Skeletal muscle satellite cell (primary cell): ENCODE data around the gene BGLAP.
"Not testable (repeated sequence)": the region's sequence is repeated elsewhere in the genome, so short reads cannot be mapped to it uniquely, and the experiment has no call there.

Experiments used
- H3K27me3 ChIP-seq: 2 replicates; pipeline ENCODE4 v1.7.0; 2013; ENCODE audit warnings: low read length; ENCODE audit not compliant: control insufficient read depth, insufficient read depth
- H3K36me3 ChIP-seq: 2 replicates; pipeline ENCODE4 v1.7.0; 2013; ENCODE audit warnings: mild to moderate bottlenecking, control low read depth, low read length; ENCODE audit not compliant: insufficient read depth
- H3K4me1 ChIP-seq: 2 replicates; pipeline ENCODE4 v1.7.0; 2013; ENCODE audit warnings: low read length; ENCODE audit not compliant: control insufficient read depth, insufficient read depth
- H3K4me2 ChIP-seq: 2 replicates; pipeline ENCODE4 v1.7.0; 2013; ENCODE audit warnings: mild to moderate bottlenecking, low read length
- H3K4me3 ChIP-seq: 2 replicates; pipeline ENCODE4 v1.7.0; 2013; ENCODE audit warnings: low read length
- H3K9ac ChIP-seq: 2 replicates; pipeline ENCODE4 v1.7.0; 2013; ENCODE audit warnings: mild to moderate bottlenecking, low read depth, low read length, moderate library complexity
- H3K9me3 ChIP-seq: replicated peaks from 2 replicates; pipeline ENCODE4 v1.7.0; 2013; ENCODE audit warnings: mild to moderate bottlenecking, control low read depth, low read length

Gene BGLAP

DNA sequence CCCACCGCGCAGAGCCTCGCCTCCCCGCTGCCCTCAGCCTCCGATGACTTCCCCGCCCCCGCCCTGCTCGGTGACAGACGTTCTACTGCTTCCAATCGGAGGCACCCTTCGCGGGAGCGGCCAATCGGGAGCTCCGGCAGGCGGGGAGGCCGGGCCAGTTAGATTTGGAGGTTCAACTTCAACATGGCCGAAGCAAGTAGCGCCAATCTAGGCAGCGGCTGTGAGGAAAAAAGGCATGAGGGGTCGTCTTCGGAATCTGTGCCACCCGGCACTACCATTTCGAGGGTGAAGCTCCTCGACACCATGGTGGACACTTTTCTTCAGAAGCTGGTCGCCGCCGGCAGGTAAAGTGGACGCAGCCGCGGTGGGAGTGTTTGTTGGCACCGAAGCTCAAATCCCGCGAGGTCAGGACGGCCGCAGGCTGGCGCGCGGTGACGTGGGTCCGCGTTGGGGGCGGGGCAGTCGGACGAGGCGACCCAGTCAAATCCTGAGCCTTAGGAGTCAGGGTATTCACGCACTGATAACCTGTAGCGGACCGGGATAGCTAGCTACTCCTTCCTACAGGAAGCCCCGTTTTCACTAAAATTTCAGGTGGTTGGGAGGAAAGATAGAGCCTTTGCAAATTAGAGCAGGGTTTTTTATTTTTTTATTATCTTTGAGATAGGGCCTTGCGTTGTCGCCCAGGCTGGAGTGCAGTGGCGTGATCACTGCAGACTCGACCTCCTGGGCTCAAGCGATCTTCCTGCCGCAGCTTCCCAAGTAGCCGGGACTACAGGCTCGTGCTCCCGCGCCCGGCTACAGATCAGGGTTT, 28.9 kb upstream of the BGLAP start, which contains the start of gene PMF1:
TSS of gene PMF1 (plus strand) at position 175 of the 811 bp plus-strand sequence. CDS start at position 184, 9 bp downstream.
- Histone ChIP-seq H3K9me3 (no peaks in the 10 kb centered on the region), H3K27me3 (no peaks in the 10 kb centered on the region), H3K4me3 (peak within 1 kb of the TSS; percentile 87), H3K4me1 (peaks cover 16% of the 10 kb centered on the region), H3K9ac (peak within 1 kb of the TSS; percentile 94), H3K36me3 (peaks cover 23% of the 10 kb centered on the region), H3K4me2 (peak within 1 kb of the TSS; percentile 99)

DNA sequence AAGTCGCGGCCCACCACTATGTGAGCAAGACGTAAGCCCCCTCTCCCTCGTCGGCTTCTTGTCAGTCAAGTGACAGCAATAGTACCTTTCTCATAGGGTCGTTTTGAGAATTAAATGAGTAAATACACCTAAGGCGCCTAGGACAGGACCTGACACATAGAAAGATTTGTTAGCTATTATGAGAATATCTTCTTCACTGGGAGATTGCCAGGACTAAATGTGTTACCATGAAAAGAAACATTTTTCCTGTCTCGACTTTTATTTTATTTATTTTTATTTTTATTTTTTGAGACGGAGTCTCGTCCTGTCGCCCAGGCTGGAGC, 28.4 kb upstream of the BGLAP start:
- peak overlapping the region; percentile 87 for H3K4me3 ChIP-seq
- peak overlapping the region; percentile 99 for H3K4me2 ChIP-seq
- H3K9ac ChIP-seq, result peak overlapping the region; percentile 94
- H3K4me1 ChIP-seq, result peaks cover 18% of the 10 kb centered on the region
- no peaks in the 10 kb centered on the region for H3K9me3 ChIP-seq
- H3K36me3 ChIP-seq, result peaks cover 20% of the 10 kb centered on the region
- no peaks in the 10 kb centered on the region for H3K27me3 ChIP-seq

DNA sequence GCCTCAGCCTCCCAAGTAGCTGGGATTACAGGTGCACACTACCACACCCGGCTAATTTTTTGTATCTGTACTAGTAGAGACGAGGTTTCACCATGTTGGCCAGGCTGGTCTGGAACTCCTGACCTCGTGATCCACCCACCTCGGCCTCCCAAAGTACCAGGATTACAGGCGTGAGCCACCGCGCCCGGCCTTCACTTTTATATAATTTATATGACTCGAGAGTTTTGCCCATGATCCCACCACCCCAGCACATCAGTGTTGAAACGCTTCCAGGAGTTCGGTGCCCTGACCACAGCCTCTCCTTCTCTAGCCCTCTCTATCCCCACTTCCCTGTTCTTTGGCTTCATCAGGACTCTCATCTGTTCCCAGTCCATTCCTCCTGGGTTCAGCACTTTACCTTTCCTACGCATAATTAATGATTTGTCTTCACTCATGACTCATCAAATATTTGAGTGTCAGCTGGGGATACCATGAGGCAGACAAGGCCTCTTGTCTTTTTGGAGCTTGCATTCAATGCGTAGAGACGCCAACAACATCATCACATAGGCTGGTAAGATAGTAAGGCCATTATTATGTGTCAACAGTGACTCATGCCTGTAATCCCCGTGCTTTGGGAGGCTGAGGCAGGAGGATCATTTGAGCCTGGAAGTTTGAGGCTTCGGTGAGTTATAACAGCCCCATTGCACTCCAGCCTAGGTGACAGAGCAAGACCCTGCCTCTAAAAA, 27.8 kb upstream of the BGLAP start:
- peak overlapping the region; percentile 99 for H3K4me2 ChIP-seq
- peak overlapping the region; percentile 87 for H3K4me3 ChIP-seq
- H3K9ac ChIP-seq, result peak overlapping the region; percentile 94

DNA sequence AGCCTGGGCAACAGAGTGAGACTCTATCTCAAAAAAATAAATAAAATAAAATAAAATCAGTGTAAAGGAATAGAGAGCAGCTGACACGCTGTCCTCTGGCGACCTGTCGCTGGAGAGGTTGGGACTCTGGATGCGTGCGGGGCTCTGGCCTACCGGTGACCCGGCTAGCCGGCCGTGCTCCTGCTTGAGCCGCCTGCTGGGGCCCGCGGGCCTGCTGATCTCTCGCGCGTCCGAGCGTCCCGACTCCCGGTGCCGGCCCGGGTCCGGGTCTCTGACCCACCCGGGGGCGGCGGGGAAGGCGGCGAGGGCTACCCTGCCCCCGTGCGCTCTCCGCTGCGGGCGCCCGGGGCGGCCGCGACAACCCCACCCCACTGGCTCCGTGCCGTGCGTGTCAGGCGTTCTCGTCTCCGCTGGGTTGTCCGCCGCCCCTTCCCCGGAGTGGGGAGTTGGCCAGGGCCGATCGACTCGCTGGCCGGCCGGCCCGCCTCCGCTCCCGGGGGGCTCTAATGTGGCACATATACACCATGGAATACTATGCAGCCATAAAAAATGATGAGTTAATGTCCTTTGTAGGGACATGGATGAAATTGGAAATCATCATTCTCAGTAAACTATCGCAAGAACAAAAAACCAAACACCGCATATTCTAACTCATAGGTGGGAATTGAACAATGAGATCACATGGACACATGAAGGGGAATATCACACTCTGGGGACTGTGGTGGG, 25.5 kb upstream of the BGLAP start:
- not testable (repeated sequence) for H3K36me3 ChIP-seq, H3K9me3 ChIP-seq, H3K4me3 ChIP-seq, H3K4me2 ChIP-seq, H3K27me3 ChIP-seq, H3K9ac ChIP-seq
- peaks cover 18% of the 10 kb centered on the region for H3K4me1 ChIP-seq

More for the DNA sequence above, 27.8 kb upstream of the BGLAP start:
- Histone ChIP-seq H3K4me1 (peaks cover 18% of the 10 kb centered on the region), H3K9me3 (no peaks in the 10 kb centered on the region), H3K27me3 (no peaks in the 10 kb centered on the region), H3K36me3 (peaks cover 20% of the 10 kb centered on the region)

DNA sequence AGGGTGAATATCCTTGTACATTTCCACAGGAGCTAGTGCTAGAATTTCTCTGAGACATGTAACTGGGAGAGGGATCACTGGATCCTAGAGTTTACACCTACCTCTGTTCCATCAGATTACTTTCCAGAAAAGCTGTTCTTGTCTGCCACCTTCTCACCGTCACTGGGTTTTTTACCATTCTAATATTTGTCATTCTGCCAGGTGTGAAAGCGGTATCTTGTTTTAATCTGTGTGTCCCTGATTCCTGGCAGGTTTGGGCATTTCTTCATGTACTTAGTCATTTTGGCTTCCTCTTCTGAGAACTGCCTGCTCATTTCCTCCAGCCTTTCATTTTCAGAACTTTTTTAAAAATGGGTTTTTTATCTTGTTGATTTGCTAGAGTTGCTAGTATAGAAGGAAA, 24.1 kb upstream of the BGLAP start:
- Histone ChIP-seq H3K9ac (no peak overlapping the region), H3K4me1 (peaks cover 19% of the 10 kb centered on the region), H3K27me3 (no peaks in the 10 kb centered on the region), H3K4me3 (no peak overlapping the region), H3K4me2 (no peak overlapping the region), H3K9me3 (no peaks in the 10 kb centered on the region), H3K36me3 (peaks cover 12% of the 10 kb centered on the region)

DNA sequence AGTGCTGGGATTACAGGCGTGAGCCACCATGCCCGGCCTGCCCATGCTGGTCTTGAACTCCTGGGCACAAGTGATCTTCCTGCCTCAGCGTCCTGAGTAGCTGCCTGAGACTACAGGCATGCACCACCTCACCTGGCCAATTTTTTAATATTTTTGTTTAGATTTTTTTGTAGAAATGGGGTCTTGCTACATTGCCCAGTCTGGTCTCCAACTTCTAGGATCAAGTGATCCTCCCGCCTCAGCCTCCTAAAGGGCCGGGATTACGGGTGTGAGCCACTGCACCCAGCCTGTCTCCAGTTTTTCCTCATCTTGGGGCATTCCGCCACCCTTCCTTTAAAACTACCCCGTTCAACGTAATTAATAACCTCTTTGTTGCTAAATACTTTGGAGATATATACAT, 21.8 kb upstream of the BGLAP start:
- Histone ChIP-seq H3K9ac (no peak overlapping the region), H3K27me3 (no peaks in the 10 kb centered on the region), H3K4me1 (peaks cover 15% of the 10 kb centered on the region), H3K4me3 (no peak overlapping the region), H3K9me3 (no peaks in the 10 kb centered on the region), H3K4me2 (no peak overlapping the region), H3K36me3 (peaks cover 17% of the 10 kb centered on the region)

DNA sequence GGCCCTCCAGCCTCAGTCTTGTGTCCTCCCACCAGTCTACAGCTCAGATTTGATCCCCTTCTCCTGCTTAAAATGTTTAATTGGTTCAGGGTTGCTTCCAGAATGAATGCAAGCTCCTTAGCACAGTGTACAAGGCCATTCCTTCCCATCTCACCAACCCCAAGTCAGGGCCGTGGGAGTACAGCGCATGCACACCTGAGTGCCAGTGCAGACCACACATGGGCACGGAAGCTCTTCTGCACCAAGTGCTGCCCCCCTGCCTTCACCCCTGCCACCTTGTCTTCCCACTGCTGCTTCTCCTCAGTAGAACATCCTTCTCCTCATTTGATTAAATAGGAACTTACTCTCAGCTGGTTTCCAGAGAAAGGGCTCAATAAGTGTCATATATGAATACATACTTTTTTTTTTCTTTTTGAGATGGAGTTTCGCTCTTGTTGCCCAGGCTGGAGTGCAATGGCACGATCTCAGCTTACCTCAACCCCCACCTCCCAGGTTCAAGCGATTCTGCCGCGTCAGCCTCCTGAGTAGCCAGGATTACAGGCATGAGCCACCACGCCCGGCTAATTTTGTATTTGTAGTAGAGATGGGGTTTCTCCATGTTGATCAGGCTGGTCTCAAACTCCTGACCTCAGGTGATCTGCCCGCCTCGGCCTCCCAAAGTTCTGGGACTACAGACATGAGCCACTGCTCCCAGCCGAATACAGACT, 19.8 kb upstream of the BGLAP start:
- Histone ChIP-seq H3K36me3 (peaks cover 17% of the 10 kb centered on the region), H3K4me2 (no peak overlapping the region), H3K4me3 (no peak overlapping the region), H3K9ac (no peak overlapping the region), H3K27me3 (no peaks in the 10 kb centered on the region), H3K4me1 (peaks cover 15% of the 10 kb centered on the region), H3K9me3 (no peaks in the 10 kb centered on the region)

DNA sequence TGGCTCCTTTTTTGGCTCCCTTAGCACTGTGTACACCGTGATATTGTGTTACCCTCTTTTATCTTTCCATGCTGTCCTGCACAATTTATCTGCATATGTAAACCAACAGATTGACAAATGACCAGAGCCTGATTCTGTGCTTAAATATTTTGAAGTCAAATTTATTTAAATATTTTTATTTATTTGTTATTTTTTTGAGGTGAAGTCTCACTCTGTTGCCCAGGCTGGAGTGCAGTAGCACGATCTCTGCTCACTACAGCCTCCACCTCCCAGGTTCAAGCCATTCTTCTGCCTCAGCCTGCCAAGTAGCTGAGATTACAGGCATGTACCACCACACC, 16.3 kb upstream of the BGLAP start:
- Histone ChIP-seq H3K4me1 (peaks cover 8% of the 10 kb centered on the region), H3K9me3 (no peaks in the 10 kb centered on the region), H3K36me3 (peaks cover 21% of the 10 kb centered on the region), H3K4me3 (no peak overlapping the region), H3K27me3 (no peaks in the 10 kb centered on the region), H3K9ac (no peak overlapping the region), H3K4me2 (no peak overlapping the region)

DNA sequence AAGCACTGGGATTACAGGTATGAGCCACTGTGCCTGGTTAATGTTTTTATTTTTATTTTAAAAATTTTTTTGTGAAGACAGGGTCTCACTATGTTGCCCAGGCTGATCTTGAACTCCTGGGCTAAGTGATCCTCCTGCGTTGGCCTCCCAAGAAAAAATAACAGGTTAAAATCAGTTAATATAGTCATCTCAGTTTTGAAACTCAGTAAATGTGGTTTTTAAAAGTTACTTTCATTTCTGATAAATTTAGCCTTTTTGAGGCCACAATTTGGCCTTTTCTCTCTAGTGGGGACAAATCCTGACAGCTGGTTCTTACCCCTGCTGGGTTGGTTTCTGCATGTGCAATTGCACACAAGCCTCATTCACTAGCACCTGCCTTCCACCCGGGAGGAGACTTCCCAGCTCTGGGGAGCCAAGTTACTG, 15.9 kb upstream of the BGLAP start:
- Histone ChIP-seq H3K4me2 (no peak overlapping the region), H3K9me3 (no peaks in the 10 kb centered on the region), H3K9ac (no peak overlapping the region), H3K27me3 (no peaks in the 10 kb centered on the region), H3K4me1 (peaks cover 8% of the 10 kb centered on the region), H3K4me3 (no peak overlapping the region), H3K36me3 (peaks cover 21% of the 10 kb centered on the region)

DNA sequence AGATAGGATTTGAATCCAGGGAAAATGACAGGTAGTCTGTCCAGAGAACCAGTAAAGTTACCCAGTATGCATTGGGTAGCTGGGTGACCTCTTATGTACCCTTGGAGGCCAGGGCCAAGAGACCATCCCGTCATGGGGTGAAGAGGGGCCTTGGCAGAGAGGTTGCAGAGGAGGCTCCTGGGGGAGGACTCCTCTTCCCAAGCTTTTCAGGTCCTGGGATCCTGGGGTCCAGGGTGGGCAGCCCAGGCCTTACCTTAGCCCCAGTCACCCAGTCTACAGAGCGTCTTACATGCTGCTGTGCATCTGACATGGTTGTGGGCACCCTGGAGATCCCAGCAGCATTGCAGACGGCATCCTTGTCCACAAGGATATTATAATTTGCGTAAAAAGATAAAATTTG, 15.2 kb upstream of the BGLAP start:
- Histone ChIP-seq H3K4me1 (peaks cover 8% of the 10 kb centered on the region), H3K4me3 (no peak overlapping the region), H3K9ac (no peak overlapping the region), H3K27me3 (no peaks in the 10 kb centered on the region), H3K4me2 (no peak overlapping the region), H3K36me3 (peaks cover 16% of the 10 kb centered on the region), H3K9me3 (no peaks in the 10 kb centered on the region)

DNA sequence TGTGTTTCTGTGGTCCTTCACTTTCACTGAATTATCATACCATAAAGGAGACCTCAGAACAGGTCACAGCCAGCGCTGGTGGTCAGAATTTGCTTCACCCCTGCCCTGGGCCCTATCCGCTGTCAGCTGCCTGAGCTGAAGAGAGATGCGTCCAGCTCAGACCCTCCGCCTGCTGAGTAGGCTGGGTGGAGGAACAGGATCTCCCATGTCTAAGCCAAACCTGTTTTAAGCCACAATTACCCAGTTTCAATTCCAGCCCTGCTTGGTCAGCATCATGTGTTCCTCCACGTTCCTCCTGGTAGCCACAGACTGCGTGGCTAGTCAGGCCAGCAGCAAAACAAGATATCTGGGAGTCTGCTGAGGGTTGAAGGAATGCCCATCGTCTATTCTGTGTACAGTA, 13.5 kb upstream of the BGLAP start:
- Histone ChIP-seq H3K4me3 (no peak overlapping the region), H3K4me2 (no peak overlapping the region), H3K4me1 (peaks cover 12% of the 10 kb centered on the region), H3K9me3 (no peaks in the 10 kb centered on the region), H3K36me3 (peaks cover 8% of the 10 kb centered on the region), H3K27me3 (no peaks in the 10 kb centered on the region), H3K9ac (no peak overlapping the region)
